Stomach (tissue), 9 donors: ENCODE measurements around the gene HNRNPLL. TPM values are rescaled to one million over a fixed set of nuclear protein-coding genes. Genes with fewer than 3 reads are reported as not detected.

Source experiments
- DNase-seq, 2 donors: peaks; one replicate each; pipeline versions ENCODE4 v3.0.0 to v3.0.0-alpha.2; 2013 to 2019
- H3K27ac ChIP-seq, 5 donors: fragments of 200-600 bp in 4 of 5; sonication (generic) in 4 of 5; one replicate each; pipeline ENCODE4 v1.5.1; 2013 to 2019; ENCODE audit warnings: mild to moderate bottlenecking in 1 of 5, moderate library complexity in 1 of 5
- H3K27me3 ChIP-seq, 3 donors: fragments of 200-600 bp; sonication (generic); one replicate each; pipeline ENCODE4 v1.5.1; 2017 to 2019; ENCODE audit warnings: mixed run types in 1 of 3
- H3K36me3 ChIP-seq, 4 donors: fragments of 200-600 bp; sonication (generic); 1 replicate in 3 of 4; 2 replicates in 1 of 4; pipeline ENCODE4 v1.5.1; 2016 to 2019
- H3K4me1 ChIP-seq, 4 donors: fragments of 200-600 bp; sonication (generic); one replicate each; pipeline ENCODE4 v1.5.1; 2016 to 2019
- H3K4me3 ChIP-seq, 4 donors: fragments of 200-600 bp; sonication (generic) in 3 of 4; one replicate each; pipeline ENCODE4 v1.5.1; 2016 to 2019; ENCODE audit warnings: mild to moderate bottlenecking in 1 of 4
- H3K9me3 ChIP-seq, 4 donors: fragments of 200-600 bp; sonication (generic); one replicate each; pipeline ENCODE4 v1.5.1; 2016 to 2019
- CTCF ChIP-seq, 7 experiments: fragments of 450-650 bp in 4 of 7; fragments of 200-600 bp in 3 of 7; sonication (generic) in 3 of 7; IDR thresholded peaks; one replicate each; pipeline ENCODE4 v1.5.1; 2016 to 2019; ENCODE audit warnings: antibody characterized with exemption in 7 of 7, control low read depth in 2 of 7, mild to moderate bottlenecking in 1 of 7
- EP300 ChIP-seq: sonication (generic); formaldehyde crosslinking; IDR thresholded peaks from one replicate; pipeline ENCODE4 v1.6.1; 2017; ENCODE audit warnings: antibody characterized with exemption
- POLR2A ChIP-seq, 4 donors: fragments of 450-650 bp; IDR thresholded peaks; one replicate each; pipeline ENCODE4 v1.6.1; 2016; ENCODE audit warnings: antibody characterized with exemption in 4 of 4, control low read depth in 2 of 4, mild to moderate bottlenecking in 1 of 4, moderate library complexity in 1 of 4
- POLR2AphosphoS5 ChIP-seq, 3 donors: sonication (generic); formaldehyde crosslinking; IDR thresholded peaks; one replicate each; pipeline ENCODE4 v1.6.1; 2016; ENCODE audit warnings: antibody characterized with exemption in 3 of 3
- WGBS, 5 donors: extraction: QIAGEN DNeasy Blood & Tissue Kit in 3 of 5; methylation state at CpG; one replicate each; pipeline versions ENCODE4 v1.1.5 to v1.1.7; 2013 to 2018; 5-methylcytosine and 5-hydroxymethylcytosine counted together
- intact Hi-C: fragments of 100-400 bp; cut with DNase I; formaldehyde crosslinking; loops from one replicate; pipeline ENCODE4 v1.15.1; 2023; ENCODE audit warnings: low total_unique reads
- polyA plus RNA-seq, 3 donors: library from polyadenylated mRNA; stranded (reverse); fragments of 200-250 nt; gene quantifications; one replicate each; pipeline ENCODE4 v1.2.3, GENCODE V29; 2013
- total RNA-seq, 5 donors: library from RNA; depleted of rRNA; stranded (reverse); fragments of >200 nt; gene quantifications; one replicate each; pipeline versions ENCODE4 v1.1.0 to v1.2.3, GENCODE V29; 2014 to 2016
- donor health status: healthy with polysubstance abuse.
- donor health status: Bipolar disorder and iron deficiency.
- donor health status: healthy.

HNRNPLL gene
- total and polyA plus RNA-seq, 8 donors = 12.2 to 97.9 (median 25.7) TPM

- Histone ChIP-seq H3K27me3 (no peaks in the 10 kb centered on the region), H3K4me1 (no peaks in the 10 kb centered on the region), H3K9me3 (no peaks in the 10 kb centered on the region), H3K36me3 (peaks cover 0 to 14% (median 6%) of the 10 kb centered on the region in 4 donors), H3K27ac (no peak overlapping the region), H3K4me3 (no peak overlapping the region)
- intact Hi-C loops = no loop called here
- no peak for TF ChIP-seq EP300
- TF ChIP-seq POLR2AphosphoS5 (IDR thresholded peaks at IDR 0.05) = no peak
- no peak for TF ChIP-seq CTCF (IDR thresholded peaks at IDR 0.05)
- TF ChIP-seq POLR2A (IDR thresholded peaks at IDR 0.05) = no peak
- 40 to 52% (median 49%) methylated on average over 2 of the region's 2 CpGs for WGBS, 5 donors
- DNase-seq = no peak
Measured at GRCh38 chr2:38552259-38552658, 50.5 kb downstream of the HNRNPLL start.

GRCh38 chr2:38551746-38552145, 51.0 kb downstream of the HNRNPLL start:
- 85 to 100% (median 89%) methylated on average over 2 of the region's 2 CpGs for WGBS, 5 donors
- intact Hi-C loops = no loop called here
- DNase-seq = no peak
- H3K4me1 ChIP-seq = no peaks in the 10 kb centered on the region
- H3K27ac ChIP-seq = no peak overlapping the region
- peaks cover 0 to 14% (median 6%) of the 10 kb centered on the region in 4 donors for H3K36me3 ChIP-seq
- H3K9me3 ChIP-seq = no peaks in the 10 kb centered on the region
- TF ChIP-seq POLR2A (IDR thresholded peaks at IDR 0.05) = no peak
- no peak for TF ChIP-seq EP300
- no peaks in the 10 kb centered on the region for H3K27me3 ChIP-seq
- H3K4me3 ChIP-seq = no peak overlapping the region

- Histone ChIP-seq H3K4me3 (no peak overlapping the region), H3K27me3 (no peaks in the 10 kb centered on the region), H3K36me3 (peaks cover 0 to 14% (median 4%) of the 10 kb centered on the region in 4 donors), H3K27ac (no peak overlapping the region), H3K9me3 (no peaks in the 10 kb centered on the region), H3K4me1 (no peaks in the 10 kb centered on the region)
- TF ChIP-seq POLR2AphosphoS5 (IDR thresholded peaks at IDR 0.05) (no peak), EP300 (no peak), POLR2A (IDR thresholded peaks at IDR 0.05) (no peak)
- no peak for DNase-seq
- intact Hi-C loops = no loop called here
- 94 to 98% (median 97%) methylated on average over 3 of the region's 3 CpGs for WGBS, 5 donors
Measured at GRCh38 chr2:38551171-38551570, 51.6 kb downstream of the HNRNPLL start.

GRCh38 chr2:38549851-38550250, 52.9 kb downstream of the HNRNPLL start:
- TF ChIP-seq POLR2A (IDR thresholded peaks at IDR 0.05) (no peak), CTCF (IDR thresholded peaks at IDR 0.05) (no peak), POLR2AphosphoS5 (IDR thresholded peaks at IDR 0.05) (no peak), EP300 (no peak)
- Histone ChIP-seq H3K4me1 (no peaks in the 10 kb centered on the region), H3K27ac (no peak overlapping the region), H3K27me3 (no peaks in the 10 kb centered on the region), H3K9me3 (no peaks in the 10 kb centered on the region), H3K4me3 (no peak overlapping the region), H3K36me3 (peaks cover 0 to 14% (median 3%) of the 10 kb centered on the region in 4 donors)
- DNase-seq = no peak
- intact Hi-C loops = no loop called here
- WGBS, 5 donors = 78 to 89% (median 87%) methylated on average over 4 of the region's 4 CpGs

- no peak for DNase-seq
- no peaks in the 10 kb centered on the region for H3K4me1 ChIP-seq
- H3K27me3 ChIP-seq = no peaks in the 10 kb centered on the region
- H3K4me3 ChIP-seq = no peak overlapping the region
- peaks cover 0 to 14% (median 3%) of the 10 kb centered on the region in 4 donors for H3K36me3 ChIP-seq
- WGBS, 5 donors = 60 to 80% (median 73%) methylated on average over 7 of the region's 7 CpGs
- intact Hi-C loops = no loop called here
- no peak for TF ChIP-seq POLR2AphosphoS5 (IDR thresholded peaks at IDR 0.05)
- TF ChIP-seq EP300 = no peak
- no peak for TF ChIP-seq CTCF (IDR thresholded peaks at IDR 0.05)
- no peak for TF ChIP-seq POLR2A (IDR thresholded peaks at IDR 0.05)
- H3K9me3 ChIP-seq = no peaks in the 10 kb centered on the region
- no peak overlapping the region for H3K27ac ChIP-seq
Measured at GRCh38 chr2:38549071-38549704, 53.5 kb downstream of the HNRNPLL start.
